H1 (cell line): Measurements from ENCODE around the gene PPP2R1A. TPM values are rescaled to one million over a fixed set of nuclear protein-coding genes. Genes with fewer than 3 reads are reported as not detected.

ENCODE experiments used
- microRNA-seq, 2 experiments: library from miRNA; unstranded; fragments of <30 nt; microRNA quantifications; one replicate each; pipeline versions ENCODE4 to v1.2.0, GENCODE V29; 2016 to 2020; ENCODE audit warnings: borderline microRNAs expressed in 2 of 2, borderline number of aligned reads in 2 of 2, borderline replicate concordance in 1 of 2
- polyA plus RNA-seq, 7 experiments: library from polyadenylated mRNA; depleted of rRNA in 3 of 7; stranded (reverse) in 5 of 7; unstranded in 2 of 7; fragments of >200 nt in 5 of 7; fragments of 200-250 nt in 2 of 7; gene quantifications; 1 replicate in 5 of 7; 2 replicates in 1 of 7; 4 replicates in 1 of 7; pipeline versions ENCODE4 v1.2.1 to v1.2.3, GENCODE V29; 2011 to 2013; ENCODE audit warnings: missing spikeins in 2 of 7, mixed read lengths in 2 of 7
- small RNA-seq: library from polyadenylated mRNA; stranded (forward); fragments of <200 nt; extraction: miRNeasy Mini kit (QIAGEN cat#:217004); gene quantifications from one replicate; pipeline ENCODE3, GENCODE V24; 2013; ENCODE audit not compliant: insufficient read depth
- total RNA-seq: library from RNA; stranded (reverse); fragmentation: NEBNext Ultra II Directional; extraction: Animal tissue kit (Norgen Biotek cat#: 25700); gene quantifications from 2 replicates; pipeline ENCODE4 v1.2.1, GENCODE V29; 2021

The PPP2R1A gene
- total and polyA plus RNA-seq, 2 of the 8 experiments (the other 6 are each of a cell fraction or from before 2014, with no cell fraction given): 380 to 382 TPM

Small RNA genes within 50 kb of the gene (microRNA-seq; reads per million reads assigned to microRNA genes)
- gene MIR6801: 0 to 0.23 reads per million in 2 experiments

Small RNA genes within 50 kb of the gene (small RNA-seq; reads per million reads assigned to genes)
- gene MIR6801 (0.51 reads per million), gene RF00019 (not detected), gene RPL37P23 (not detected)

Other genes starting within 250 kb of the PPP2R1A start
- 5.3 and 6.2 TPM in 2 replicates for gene ZNF350, start 203.2 kb upstream of the PPP2R1A start, total RNA-seq
- 1.7 and 1.8 TPM in 2 replicates for gene ZNF350, start 203.2 kb upstream of the PPP2R1A start, polyA plus RNA-seq (2011; rRNA removed)
- gene ZNF615, start 181.8 kb upstream of the PPP2R1A start, total RNA-seq: 7.5 and 9.6 TPM in 2 replicates
- 1.9 and 2.8 TPM in 2 replicates for gene ZNF615, start 181.8 kb upstream of the PPP2R1A start, polyA plus RNA-seq (2011; rRNA removed)
- gene ZNF614, start 161.7 kb upstream of the PPP2R1A start, total RNA-seq: 18.2 and 18.7 TPM in 2 replicates
- 3.3 and 4.7 TPM in 2 replicates for gene ZNF614, start 161.7 kb upstream of the PPP2R1A start, polyA plus RNA-seq (2011; rRNA removed)
- gene ZNF432, start 141.2 kb upstream of the PPP2R1A start, total RNA-seq: 7.1 and 8.3 TPM in 2 replicates
- 1.8 and 2.0 TPM in 2 replicates for gene ZNF432, start 141.2 kb upstream of the PPP2R1A start, polyA plus RNA-seq (2011; rRNA removed)
- 17.4 and 17.9 TPM in 2 replicates for gene ZNF841, start 94.3 kb upstream of the PPP2R1A start, total RNA-seq
- gene ZNF841, start 94.3 kb upstream of the PPP2R1A start, polyA plus RNA-seq (2011; rRNA removed): 4.1 and 5.1 TPM in 2 replicates
- gene ZNF616, start 50.1 kb upstream of the PPP2R1A start, total RNA-seq: 40.2 and 40.5 TPM in 2 replicates
- 3.5 and 5.7 TPM in 2 replicates for gene ZNF616, start 50.1 kb upstream of the PPP2R1A start, polyA plus RNA-seq (2011; rRNA removed)
- gene ZNF836, start 18.4 kb upstream of the PPP2R1A start, total RNA-seq: 27.2 and 31.9 TPM in 2 replicates
- 5.6 and 6.8 TPM in 2 replicates for gene ZNF836, start 18.4 kb upstream of the PPP2R1A start, polyA plus RNA-seq (2011; rRNA removed)
- gene ZNF766, start 79.5 kb downstream of the PPP2R1A start, total RNA-seq: 31.9 and 34.6 TPM in 2 replicates
- 4.5 and 8.3 TPM in 2 replicates for gene ZNF766, start 79.5 kb downstream of the PPP2R1A start, polyA plus RNA-seq (2011; rRNA removed)
- gene ZNF480, start 107.1 kb downstream of the PPP2R1A start, total RNA-seq: 27.5 and 32.9 TPM in 2 replicates
- gene ZNF480, start 107.1 kb downstream of the PPP2R1A start, polyA plus RNA-seq (2011; rRNA removed): 1.2 and 3.4 TPM in 2 replicates
- gene ZNF610, start 146.2 kb downstream of the PPP2R1A start, total RNA-seq: 4.9 and 5.4 TPM in 2 replicates
- 2.4 and 3.4 TPM in 2 replicates for gene ZNF610, start 146.2 kb downstream of the PPP2R1A start, polyA plus RNA-seq (2011; rRNA removed)
- 8.4 and 11.4 TPM in 2 replicates for gene ZNF880, start 179.9 kb downstream of the PPP2R1A start, total RNA-seq
- 22.7 and 25.9 TPM in 2 replicates for gene ZNF880, start 179.9 kb downstream of the PPP2R1A start, polyA plus RNA-seq (2011; rRNA removed)
- gene ZNF528, start 207.8 kb downstream of the PPP2R1A start, total RNA-seq: 0.10 and 0.58 TPM in 2 replicates
- gene ZNF528, start 207.8 kb downstream of the PPP2R1A start, polyA plus RNA-seq (2011; rRNA removed): 4.0 and 4.2 TPM in 2 replicates
- not detected in 2 replicates for gene ZNF534, start 239.1 kb downstream of the PPP2R1A start, total RNA-seq
- not detected in 2 replicates for gene ZNF534, start 239.1 kb downstream of the PPP2R1A start, polyA plus RNA-seq (2011; rRNA removed)